Stimulated activated CD4-positive, alpha-beta T cell treated with anti-CD3 and anti-CD28 coated beads, Interleukin-4, amount 100 ng/mL, for 48 hours (primary cell): ENCODE results near the gene KIAA1671.

Source experiments
- DNase-seq, 2 donors: peaks; one replicate each; pipeline ENCODE4 v3.0.0-alpha.2; 2020; ENCODE audit warnings: low read depth in 2 of 2

Gene KIAA1671

GRCh38 chr22:24981656-24982055 is 29.1 kb downstream of the KIAA1671 start:
- DNase-seq = no peak

DNA sequence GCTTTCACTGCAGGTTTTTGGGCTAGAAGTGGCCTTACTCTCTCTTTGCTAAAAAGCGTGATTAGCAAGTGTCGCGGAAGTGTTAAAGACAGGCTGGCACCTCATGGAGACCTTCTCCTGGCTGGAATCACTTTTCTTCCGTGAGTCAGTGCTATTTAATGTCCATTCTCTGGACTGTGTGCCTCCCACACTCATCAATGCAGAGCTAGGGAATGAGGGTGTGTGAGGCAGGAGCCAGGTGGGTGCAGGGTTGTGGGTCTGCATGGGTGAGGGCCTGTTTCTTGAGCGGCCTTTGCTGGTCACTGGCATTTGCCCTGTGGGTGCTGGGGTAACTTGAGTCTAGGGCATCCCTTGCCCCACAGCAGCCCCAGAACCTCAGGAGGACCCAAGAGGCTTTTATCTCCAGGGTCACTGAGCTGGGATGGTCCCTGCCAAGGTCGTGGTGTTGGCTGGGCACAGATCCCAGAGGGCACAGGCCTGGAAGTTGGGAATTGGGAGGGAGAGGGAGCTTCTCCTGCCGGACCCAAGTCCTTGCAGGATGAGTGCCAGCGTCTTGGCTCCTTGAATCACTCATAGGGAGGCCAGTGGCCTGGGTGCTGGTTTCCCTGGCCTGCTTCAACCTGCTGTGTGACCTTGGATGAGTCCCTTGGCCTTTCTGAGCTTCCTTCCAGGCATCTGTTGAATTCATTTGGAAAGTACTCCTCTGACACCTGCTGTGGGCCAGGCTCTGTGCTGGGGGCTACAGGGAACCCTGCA is 30.0 kb downstream of the KIAA1671 start:
- no peak for DNase-seq

- no peak for DNase-seq
Observed at GRCh38 chr22:24983151-24983550, 30.6 kb downstream of the KIAA1671 start.

- DNase-seq = no peak
Observed at GRCh38 chr22:24984122-24984521, 31.6 kb downstream of the KIAA1671 start.

- DNase-seq = no peak
Observed at GRCh38 chr22:24985826-24986214, 33.3 kb downstream of the KIAA1671 start.

- no peak for DNase-seq
Observed at GRCh38 chr22:24986816-24987215, 34.3 kb downstream of the KIAA1671 start.

DNA sequence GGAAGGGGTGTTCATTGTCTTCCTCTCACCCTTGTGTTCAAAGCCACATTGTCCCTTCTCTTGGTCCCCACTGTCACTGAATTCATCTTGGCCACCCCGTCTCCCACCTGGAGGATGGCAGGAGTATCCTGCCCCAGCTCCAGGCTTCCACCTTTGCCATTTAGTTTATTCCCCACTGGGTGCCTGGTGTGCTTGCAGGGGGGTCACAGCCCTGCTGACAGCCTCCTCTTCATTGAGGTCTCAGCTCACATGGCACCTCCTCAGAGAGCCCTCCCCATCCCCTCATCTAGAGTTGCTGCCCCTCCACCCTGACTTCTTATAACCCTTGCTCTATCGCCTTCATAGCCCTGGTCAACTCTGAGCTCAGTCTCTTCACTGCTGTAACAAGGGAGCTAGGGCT is 36.6 kb downstream of the KIAA1671 start:
- no peak for DNase-seq

DNA sequence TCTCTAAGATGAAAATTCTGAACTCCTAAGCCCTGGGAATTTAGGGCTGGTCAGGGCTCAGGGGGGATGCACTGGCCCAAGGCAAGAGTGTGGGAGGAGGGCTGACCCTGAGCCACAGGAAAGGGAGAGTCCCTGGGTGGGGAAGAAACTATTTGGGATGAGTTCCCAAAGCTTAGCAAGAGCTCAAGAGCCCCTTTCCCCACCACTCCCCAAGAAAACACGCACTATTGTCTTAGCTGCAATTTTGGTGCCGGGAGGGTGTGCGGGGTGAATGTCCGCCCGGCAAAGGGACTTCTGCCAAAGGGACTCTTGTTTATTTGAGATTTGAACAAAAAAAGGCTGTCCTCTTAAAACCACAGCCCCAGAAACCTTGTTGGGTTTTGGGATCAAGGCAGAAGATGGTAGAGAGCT is 37.0 kb downstream of the KIAA1671 start:
- DNase-seq = no peak

DNA sequence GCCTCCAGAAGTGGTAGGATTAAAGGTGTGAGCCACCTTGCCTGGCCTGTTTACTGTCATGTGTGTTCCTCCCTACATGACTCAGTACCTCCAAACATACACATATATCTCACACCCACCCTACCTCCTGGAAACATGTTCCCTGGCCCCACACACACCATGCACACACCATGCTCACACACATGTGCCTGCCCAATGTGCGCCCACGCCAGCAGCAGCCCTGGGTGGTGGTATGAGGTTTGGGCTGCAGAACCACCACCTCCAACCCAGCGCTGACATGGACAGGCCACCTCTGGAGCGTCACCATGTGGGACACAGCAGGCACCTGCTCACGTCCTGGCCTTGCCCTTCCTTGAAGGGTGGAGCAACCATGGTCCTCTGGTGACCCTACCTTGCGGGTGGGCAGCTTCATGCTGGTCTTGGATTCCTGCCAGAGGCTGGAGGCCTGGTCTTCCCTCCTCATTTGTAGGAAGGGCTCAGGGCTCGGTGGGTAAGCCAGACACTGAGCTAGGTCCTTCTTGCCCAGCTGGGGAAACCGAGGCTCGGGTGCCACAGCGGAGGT is 37.9 kb downstream of the KIAA1671 start:
- no peak for DNase-seq

DNA sequence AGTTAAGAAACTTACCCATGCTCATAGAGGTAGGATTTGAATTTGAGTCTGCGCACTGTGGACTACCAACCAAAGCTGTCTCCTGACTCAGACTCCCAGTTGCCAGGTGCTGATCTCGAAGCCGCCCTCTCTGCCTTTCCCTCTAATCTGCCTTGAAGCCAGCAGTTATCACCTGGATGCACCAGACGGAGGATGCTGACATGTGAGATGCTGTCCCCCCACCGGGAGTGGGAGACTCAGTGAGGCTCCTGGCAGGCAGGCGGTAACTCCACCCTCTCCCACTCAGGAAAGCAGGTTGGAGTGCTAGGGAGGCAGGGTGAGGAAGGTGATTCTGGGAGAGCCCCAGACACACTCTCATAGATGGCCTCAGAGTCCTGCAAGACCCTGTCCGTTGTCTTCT is 40.4 kb downstream of the KIAA1671 start:
- DNase-seq = no peak

- peak; percentile 18 to 33 for DNase-seq
Observed at GRCh38 chr22:24994070-24994763, 41.7 kb downstream of the KIAA1671 start.

- DNase-seq = no peak
Observed at GRCh38 chr22:24995649-24996180, 43.2 kb downstream of the KIAA1671 start.

- DNase-seq = no peak
Observed at GRCh38 chr22:24996420-24996952, 44.0 kb downstream of the KIAA1671 start.

DNA sequence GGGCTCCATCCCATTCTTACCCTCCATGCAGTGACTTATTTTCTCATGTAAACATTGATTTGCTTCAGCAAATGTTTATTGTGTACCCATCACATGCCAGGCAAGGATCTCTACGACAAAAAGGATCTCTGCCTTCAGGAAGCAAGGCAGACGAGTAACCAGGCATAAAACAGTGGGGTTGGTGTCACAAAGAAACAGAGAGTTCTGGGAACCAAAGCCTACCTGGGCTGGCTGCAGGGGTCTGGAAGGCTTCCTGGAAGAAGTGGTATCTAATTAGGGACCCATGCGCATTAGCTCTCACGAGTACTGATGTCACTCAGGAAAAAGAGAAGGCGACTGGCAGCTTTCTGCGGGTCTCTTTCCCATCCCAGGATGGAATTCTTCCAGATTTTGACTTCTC is 44.5 kb downstream of the KIAA1671 start:
- DNase-seq = no peak

DNA sequence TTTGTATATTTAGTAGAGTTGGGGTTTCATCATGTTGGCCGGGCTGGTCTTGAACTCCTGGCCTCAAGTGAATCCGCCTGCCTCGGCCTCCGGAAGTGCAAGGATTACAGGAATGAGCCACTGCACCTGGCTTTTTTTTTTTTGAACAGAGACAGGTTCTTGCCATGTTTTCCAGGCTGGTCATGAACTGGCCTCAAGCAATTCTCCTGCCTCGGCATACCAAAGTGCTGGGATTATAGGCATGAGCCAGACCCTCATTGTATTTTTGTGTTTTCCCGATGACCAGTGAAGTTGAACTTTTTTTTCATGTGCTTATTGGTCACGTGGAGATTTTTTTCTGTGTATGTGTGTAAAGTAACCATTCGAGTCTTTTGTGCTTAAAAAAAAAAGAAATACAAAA is 48.2 kb downstream of the KIAA1671 start:
- DNase-seq = no peak

- DNase-seq = no peak
Observed at GRCh38 chr22:25002241-25002985, 49.9 kb downstream of the KIAA1671 start.

DNA sequence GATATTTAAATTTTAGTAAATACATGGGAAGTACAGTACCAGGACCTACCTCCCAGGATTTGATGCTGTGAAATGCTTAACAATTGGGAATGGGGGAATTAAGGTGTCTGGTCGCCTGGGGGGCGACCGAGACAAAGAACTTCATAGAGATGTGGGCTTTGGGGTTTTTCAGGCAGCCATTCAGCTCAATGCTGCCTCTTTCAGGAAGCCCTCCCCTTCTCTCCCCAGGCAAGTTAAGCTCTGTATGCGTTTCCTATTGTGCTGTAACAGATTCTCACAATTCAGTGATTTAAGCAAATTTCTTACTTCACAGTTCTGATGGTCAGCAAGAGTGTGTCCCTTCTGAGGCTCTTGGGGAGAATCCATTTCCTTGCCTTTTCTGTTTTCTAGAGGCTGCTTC is 53.8 kb downstream of the KIAA1671 start:
- no peak for DNase-seq

DNA sequence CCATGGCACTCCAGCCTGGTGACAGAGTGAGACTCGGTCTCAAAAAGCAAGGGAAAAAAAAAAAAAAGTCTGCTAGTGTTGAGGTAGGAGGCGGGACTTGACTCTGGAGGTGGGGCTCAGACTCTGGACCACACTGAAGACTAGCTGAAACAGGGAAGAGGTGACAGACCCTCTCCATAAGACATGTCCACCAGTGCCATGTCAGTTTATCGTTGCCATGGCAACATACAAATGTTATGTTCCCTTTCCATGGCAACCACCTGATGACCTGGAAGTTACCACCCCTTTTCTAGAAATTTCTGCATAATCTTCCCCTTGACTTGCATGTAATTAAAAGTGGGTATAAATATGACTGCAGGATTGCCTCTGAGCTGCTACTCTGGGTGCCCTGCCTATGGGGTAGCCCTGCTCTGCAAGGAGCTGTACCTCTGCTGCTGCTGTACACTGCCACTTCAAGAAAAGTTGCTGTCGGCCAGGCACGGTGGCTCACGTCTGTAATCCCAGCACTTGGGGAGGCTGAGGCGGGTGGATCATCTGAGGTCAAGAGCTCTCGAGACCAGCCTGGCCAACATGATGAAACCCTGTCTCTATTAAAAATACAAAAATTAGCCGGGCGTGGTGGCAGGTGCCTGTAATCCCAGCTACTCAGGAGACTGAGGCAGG is 55.1 kb downstream of the KIAA1671 start:
- no peak for DNase-seq

DNA sequence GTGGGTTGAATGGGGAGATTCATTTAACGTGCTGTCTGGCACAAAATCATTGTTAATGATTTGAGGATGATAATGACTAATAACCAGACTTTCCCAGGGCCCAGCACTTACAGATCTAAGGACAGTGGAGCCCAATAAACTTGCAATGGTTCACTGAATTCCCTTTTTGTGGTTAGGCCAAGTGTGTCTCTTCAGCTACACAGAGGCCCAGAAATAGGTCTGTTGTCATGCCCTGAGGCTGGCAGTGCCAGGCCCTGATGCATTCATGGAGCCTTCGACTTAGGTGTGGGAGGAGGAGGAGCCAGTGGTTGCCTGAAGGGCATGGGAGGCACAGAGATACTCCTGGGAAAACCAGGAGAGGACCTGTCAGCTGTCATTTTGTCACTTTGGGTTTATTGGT is 56.1 kb downstream of the KIAA1671 start:
- no peak for DNase-seq

DNA sequence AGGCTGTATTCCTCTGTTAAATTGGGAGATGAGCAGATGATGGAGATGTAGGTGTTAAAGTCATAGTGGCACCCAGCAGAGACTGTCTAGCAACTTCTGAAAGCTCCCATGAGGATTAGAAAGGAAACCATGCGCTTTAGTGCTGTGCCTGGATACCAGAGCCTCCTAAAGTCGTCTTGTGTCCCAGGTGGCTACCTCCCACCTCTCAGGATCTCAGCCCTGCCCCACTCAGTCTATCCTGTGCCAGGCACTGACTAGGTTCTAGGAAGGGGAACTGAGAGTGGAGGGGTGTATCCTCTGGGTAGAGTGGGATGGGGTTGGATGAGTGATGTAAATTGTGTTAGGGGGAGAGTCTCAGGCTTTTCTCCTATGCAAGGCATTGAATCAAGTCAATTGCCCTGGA is 60.2 kb downstream of the KIAA1671 start:
- no peak for DNase-seq

DNA sequence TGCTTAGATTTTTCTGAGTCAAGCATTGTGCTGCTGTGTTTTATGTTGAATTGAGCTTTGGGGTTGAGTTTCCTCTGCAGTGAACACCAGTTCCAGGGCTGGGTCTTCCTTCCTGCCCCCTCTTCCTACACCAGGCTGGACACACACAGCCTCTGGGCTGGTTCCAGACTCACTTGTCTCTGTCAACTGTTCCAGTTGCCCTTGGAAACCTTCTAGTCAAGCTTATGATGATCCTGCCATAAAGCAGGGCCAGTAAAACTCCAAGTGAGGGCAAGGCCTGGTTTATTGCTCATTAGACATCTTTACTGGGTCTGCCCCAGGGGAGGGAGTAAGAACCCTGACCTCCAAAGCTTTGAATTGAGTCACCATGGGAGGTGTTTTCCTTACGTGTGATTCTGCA is 61.1 kb downstream of the KIAA1671 start:
- no peak for DNase-seq
